ENCODE data around the gene KRT81.

Gene KRT81

GRCh38 chr12:52291267-52291935 is at the start of gene KRT81:
Gene KRT81, minus strand, starts transcription at chr12:52291534. Its CDS starts 69 bp downstream, at chr12:52291465.
- Histone ChIP-seq H3K9ac (ENCODE audit: low read depth, low read length) (no peak within 1 kb of the TSS), H3K27me3 (ENCODE audit: control insufficient read depth, insufficient read depth, low read length) (no peaks in the 10 kb centered on the region), H3K9me3 (ENCODE audit: control insufficient read depth, insufficient read depth, low read length) (no peaks in the 10 kb centered on the region)

DNA sequence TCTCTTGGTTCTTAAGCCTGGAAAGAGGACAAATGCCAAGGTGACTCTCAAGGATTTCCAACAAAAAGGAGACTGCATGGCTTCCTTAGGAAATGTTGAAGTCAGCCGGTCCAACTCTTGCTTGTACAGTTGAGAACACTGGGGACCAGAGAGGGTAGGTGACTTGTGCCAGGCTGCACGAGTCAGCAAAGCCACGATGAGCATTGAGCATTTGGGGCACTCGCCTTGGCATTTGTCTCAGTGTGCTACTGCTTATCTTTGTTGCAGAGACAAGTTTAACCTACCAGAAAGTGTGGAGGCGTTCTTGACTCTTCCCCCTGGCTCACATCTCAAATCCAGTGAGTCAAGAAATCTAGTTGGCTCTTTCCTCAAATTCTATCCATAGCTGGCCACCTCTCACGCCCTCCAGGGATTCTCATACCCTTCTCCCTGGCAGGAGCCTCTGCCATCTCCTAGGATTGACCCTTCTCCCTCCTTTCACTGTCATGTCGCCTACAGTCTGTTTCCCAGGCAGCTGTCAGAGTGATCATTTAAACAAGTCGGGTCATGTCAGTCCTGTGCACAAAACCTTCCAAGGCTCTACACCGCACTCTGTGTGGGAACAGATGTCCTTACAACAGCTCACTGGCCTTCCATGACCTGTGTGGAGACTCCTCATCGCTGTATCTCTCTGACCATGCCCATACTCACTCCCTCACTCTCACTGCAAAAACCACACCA is 47.1 kb upstream of the KRT81 start:
- H3K36me3 ChIP-seq (ENCODE audit: control insufficient read depth, insufficient read depth, low read length), result no peaks in the 10 kb centered on the region
- no peaks in the 10 kb centered on the region for H3K9me3 ChIP-seq (ENCODE audit: control insufficient read depth, insufficient read depth, low read length)
- peaks cover 4% of the 10 kb centered on the region for H3K4me1 ChIP-seq (ENCODE audit: control insufficient read depth, insufficient read depth, low read length)
- H3K4me3 ChIP-seq (ENCODE audit: low read depth, low read length), result no peak overlapping the region
- H3K27me3 ChIP-seq (ENCODE audit: control insufficient read depth, insufficient read depth, low read length), result no peaks in the 10 kb centered on the region
- H3K9ac ChIP-seq (ENCODE audit: low read depth, low read length), result no peak overlapping the region

More at GRCh38 chr12:52291267-52291935, at the start of gene KRT81:
- Histone ChIP-seq H3K4me3 (ENCODE audit: low read depth, low read length) (no peak within 1 kb of the TSS), H3K36me3 (ENCODE audit: control insufficient read depth, insufficient read depth, low read length) (no peaks in the 10 kb centered on the region), H3K4me1 (ENCODE audit: control insufficient read depth, insufficient read depth, low read length) (no peaks in the 10 kb centered on the region)

GRCh38 chr12:52337054-52337453 is 45.7 kb upstream of the KRT81 start:
- H3K4me3 ChIP-seq (ENCODE audit: low read depth, low read length), result no peak overlapping the region
- no peaks in the 10 kb centered on the region for H3K9me3 ChIP-seq (ENCODE audit: control insufficient read depth, insufficient read depth, low read length)
- H3K36me3 ChIP-seq (ENCODE audit: control insufficient read depth, insufficient read depth, low read length), result no peaks in the 10 kb centered on the region
- H3K9ac ChIP-seq (ENCODE audit: low read depth, low read length), result no peak overlapping the region
- H3K4me1 ChIP-seq (ENCODE audit: control insufficient read depth, insufficient read depth, low read length), result peaks cover 4% of the 10 kb centered on the region
- no peaks in the 10 kb centered on the region for H3K27me3 ChIP-seq (ENCODE audit: control insufficient read depth, insufficient read depth, low read length)

DNA sequence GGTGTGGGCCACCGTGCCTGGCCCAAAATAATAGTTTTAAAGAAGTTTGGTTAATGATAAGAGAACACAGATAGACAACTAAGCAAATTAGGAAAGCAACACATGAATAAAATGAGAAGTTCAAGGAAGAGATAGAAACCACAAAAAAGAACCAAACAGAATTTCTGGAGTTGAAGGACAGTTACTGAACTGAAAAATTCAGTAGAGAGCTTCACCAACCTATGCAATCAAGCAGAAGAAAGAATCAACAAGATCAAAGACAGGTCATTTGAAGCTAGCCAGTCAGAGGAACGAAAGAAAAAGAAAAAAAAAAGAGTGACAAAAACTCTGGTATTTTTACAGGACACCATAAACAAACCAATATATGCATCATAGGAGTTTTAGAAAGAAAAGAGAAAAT is 45.3 kb upstream of the KRT81 start:
- H3K9me3 ChIP-seq (ENCODE audit: control insufficient read depth, insufficient read depth, low read length), result no peaks in the 10 kb centered on the region
- no peak overlapping the region for H3K9ac ChIP-seq (ENCODE audit: low read depth, low read length)
- H3K4me1 ChIP-seq (ENCODE audit: control insufficient read depth, insufficient read depth, low read length), result peaks cover 4% of the 10 kb centered on the region
- no peak overlapping the region for H3K4me3 ChIP-seq (ENCODE audit: low read depth, low read length)
- H3K27me3 ChIP-seq (ENCODE audit: control insufficient read depth, insufficient read depth, low read length), result no peaks in the 10 kb centered on the region
- no peaks in the 10 kb centered on the region for H3K36me3 ChIP-seq (ENCODE audit: control insufficient read depth, insufficient read depth, low read length)

GRCh38 chr12:52335598-52336262 is 44.4 kb upstream of the KRT81 start:
- H3K4me3 ChIP-seq (ENCODE audit: low read depth, low read length), result no peak overlapping the region
- H3K4me1 ChIP-seq (ENCODE audit: control insufficient read depth, insufficient read depth, low read length), result peaks cover 4% of the 10 kb centered on the region
- H3K27me3 ChIP-seq (ENCODE audit: control insufficient read depth, insufficient read depth, low read length), result no peaks in the 10 kb centered on the region
- no peaks in the 10 kb centered on the region for H3K36me3 ChIP-seq (ENCODE audit: control insufficient read depth, insufficient read depth, low read length)
- H3K9ac ChIP-seq (ENCODE audit: low read depth, low read length), result no peak overlapping the region
- H3K9me3 ChIP-seq (ENCODE audit: control insufficient read depth, insufficient read depth, low read length), result no peaks in the 10 kb centered on the region

DNA sequence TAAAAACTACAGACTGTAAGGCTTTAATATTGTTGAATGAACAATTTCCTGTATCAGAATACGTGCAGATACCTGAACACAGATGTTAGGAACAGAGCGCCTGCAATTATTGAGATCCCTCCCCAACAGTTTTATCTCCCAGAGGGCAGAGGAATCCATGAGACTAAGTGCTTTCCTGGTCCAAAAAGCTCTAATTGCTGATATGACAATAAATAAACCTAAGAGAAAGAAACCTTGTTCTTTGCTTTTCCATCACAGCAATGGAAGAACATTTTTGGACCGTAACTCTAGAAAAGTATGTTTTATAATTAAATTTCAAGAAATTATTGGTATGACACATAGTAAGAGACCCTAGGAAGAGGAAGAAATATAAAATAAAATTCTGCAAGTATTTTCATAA is 42.9 kb upstream of the KRT81 start:
- Histone ChIP-seq H3K36me3 (ENCODE audit: control insufficient read depth, insufficient read depth, low read length) (no peaks in the 10 kb centered on the region), H3K4me3 (ENCODE audit: low read depth, low read length) (no peak overlapping the region), H3K27me3 (ENCODE audit: control insufficient read depth, insufficient read depth, low read length) (no peaks in the 10 kb centered on the region), H3K9ac (ENCODE audit: low read depth, low read length) (no peak overlapping the region), H3K9me3 (ENCODE audit: control insufficient read depth, insufficient read depth, low read length) (no peaks in the 10 kb centered on the region), H3K4me1 (ENCODE audit: control insufficient read depth, insufficient read depth, low read length) (peaks cover 4% of the 10 kb centered on the region)

GRCh38 chr12:52333321-52333720 is 42.0 kb upstream of the KRT81 start:
- Histone ChIP-seq H3K36me3 (ENCODE audit: control insufficient read depth, insufficient read depth, low read length) (no peaks in the 10 kb centered on the region), H3K4me1 (ENCODE audit: control insufficient read depth, insufficient read depth, low read length) (peaks cover 4% of the 10 kb centered on the region), H3K4me3 (ENCODE audit: low read depth, low read length) (no peak overlapping the region), H3K27me3 (ENCODE audit: control insufficient read depth, insufficient read depth, low read length) (no peaks in the 10 kb centered on the region), H3K9me3 (ENCODE audit: control insufficient read depth, insufficient read depth, low read length) (no peaks in the 10 kb centered on the region), H3K9ac (ENCODE audit: low read depth, low read length) (no peak overlapping the region)

DNA sequence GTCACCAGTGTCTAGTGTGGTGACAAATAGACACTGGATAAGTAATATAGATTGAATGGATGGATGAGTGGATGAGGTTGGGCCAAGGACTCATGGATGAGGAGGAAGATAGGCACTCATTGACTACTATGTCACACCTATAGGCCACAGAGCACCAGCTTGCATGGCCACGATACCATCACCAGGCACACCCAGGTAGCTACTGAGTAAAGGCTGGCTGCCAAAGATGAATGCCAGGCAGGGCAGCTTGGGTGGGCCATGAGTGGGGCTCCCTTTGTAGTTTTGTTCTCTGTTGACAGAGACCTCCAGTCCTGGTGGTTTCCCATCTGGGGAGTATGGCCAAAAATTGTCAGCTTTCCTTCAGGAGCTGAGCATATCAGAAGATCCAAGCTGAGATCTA is 41.0 kb upstream of the KRT81 start:
- Histone ChIP-seq H3K4me3 (ENCODE audit: low read depth, low read length) (no peak overlapping the region), H3K27me3 (ENCODE audit: control insufficient read depth, insufficient read depth, low read length) (no peaks in the 10 kb centered on the region), H3K9me3 (ENCODE audit: control insufficient read depth, insufficient read depth, low read length) (no peaks in the 10 kb centered on the region), H3K9ac (ENCODE audit: low read depth, low read length) (no peak overlapping the region), H3K36me3 (ENCODE audit: control insufficient read depth, insufficient read depth, low read length) (no peaks in the 10 kb centered on the region), H3K4me1 (ENCODE audit: control insufficient read depth, insufficient read depth, low read length) (peaks cover 4% of the 10 kb centered on the region)

DNA sequence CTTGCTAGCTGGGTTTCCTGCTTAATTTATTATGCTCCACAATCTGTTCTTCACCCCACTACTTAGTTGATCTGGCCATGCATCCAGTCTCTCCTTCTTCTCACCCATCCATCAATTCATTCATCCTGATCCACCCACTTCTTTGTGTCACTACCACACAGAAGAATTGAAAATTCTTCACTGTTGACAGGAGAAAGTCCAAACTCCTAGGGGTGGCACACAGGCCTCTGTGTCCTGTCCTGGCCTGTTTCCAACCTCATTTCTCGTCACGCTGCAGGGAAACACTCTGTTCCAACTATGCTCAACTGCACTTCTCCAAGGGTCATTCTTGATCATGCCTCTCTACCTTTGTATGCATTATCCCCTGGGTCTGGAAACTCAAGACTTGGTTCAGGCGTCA is 40.5 kb upstream of the KRT81 start:
- no peak overlapping the region for H3K4me3 ChIP-seq (ENCODE audit: low read depth, low read length)

GRCh38 chr12:52331039-52331438 is 39.7 kb upstream of the KRT81 start:
- Histone ChIP-seq H3K36me3 (ENCODE audit: control insufficient read depth, insufficient read depth, low read length) (no peaks in the 10 kb centered on the region), H3K4me3 (ENCODE audit: low read depth, low read length) (no peak overlapping the region), H3K27me3 (ENCODE audit: control insufficient read depth, insufficient read depth, low read length) (no peaks in the 10 kb centered on the region), H3K9me3 (ENCODE audit: control insufficient read depth, insufficient read depth, low read length) (no peaks in the 10 kb centered on the region), H3K9ac (ENCODE audit: low read depth, low read length) (no peak overlapping the region), H3K4me1 (ENCODE audit: control insufficient read depth, insufficient read depth, low read length) (peaks cover 4% of the 10 kb centered on the region)

More for the DNA sequence above, 40.5 kb upstream of the KRT81 start:
- Histone ChIP-seq H3K27me3 (ENCODE audit: control insufficient read depth, insufficient read depth, low read length) (no peaks in the 10 kb centered on the region), H3K9me3 (ENCODE audit: control insufficient read depth, insufficient read depth, low read length) (no peaks in the 10 kb centered on the region), H3K4me1 (ENCODE audit: control insufficient read depth, insufficient read depth, low read length) (peaks cover 4% of the 10 kb centered on the region), H3K36me3 (ENCODE audit: control insufficient read depth, insufficient read depth, low read length) (no peaks in the 10 kb centered on the region), H3K9ac (ENCODE audit: low read depth, low read length) (no peak overlapping the region)

GRCh38 chr12:52327830-52328500 is 36.6 kb upstream of the KRT81 start:
- Histone ChIP-seq H3K27me3 (ENCODE audit: control insufficient read depth, insufficient read depth, low read length) (no peaks in the 10 kb centered on the region), H3K9me3 (ENCODE audit: control insufficient read depth, insufficient read depth, low read length) (no peaks in the 10 kb centered on the region), H3K4me1 (ENCODE audit: control insufficient read depth, insufficient read depth, low read length) (no peaks in the 10 kb centered on the region), H3K4me3 (ENCODE audit: low read depth, low read length) (no peak overlapping the region), H3K9ac (ENCODE audit: low read depth, low read length) (no peak overlapping the region), H3K36me3 (ENCODE audit: control insufficient read depth, insufficient read depth, low read length) (no peaks in the 10 kb centered on the region)

Data from iPS-15b (cell line).